HL-60/S4 treated with retinoic acid at 250 ng/mL for 4 days and 3 days (cell line): ENCODE measurements around the gene AIG1.
"Not testable (repeated sequence)": the region's sequence is repeated elsewhere in the genome, so short reads cannot be mapped to it uniquely, and the experiment has no call there.

Experiments
- in situ Hi-C: fragments of 300-500 bp; cut with MboI; formaldehyde crosslinking; loops from 2 replicates; pipeline ENCODE4 v1.7.0; 2022; ENCODE audit warnings: low sequenced_read_pairs

The AIG1 gene

DNA sequence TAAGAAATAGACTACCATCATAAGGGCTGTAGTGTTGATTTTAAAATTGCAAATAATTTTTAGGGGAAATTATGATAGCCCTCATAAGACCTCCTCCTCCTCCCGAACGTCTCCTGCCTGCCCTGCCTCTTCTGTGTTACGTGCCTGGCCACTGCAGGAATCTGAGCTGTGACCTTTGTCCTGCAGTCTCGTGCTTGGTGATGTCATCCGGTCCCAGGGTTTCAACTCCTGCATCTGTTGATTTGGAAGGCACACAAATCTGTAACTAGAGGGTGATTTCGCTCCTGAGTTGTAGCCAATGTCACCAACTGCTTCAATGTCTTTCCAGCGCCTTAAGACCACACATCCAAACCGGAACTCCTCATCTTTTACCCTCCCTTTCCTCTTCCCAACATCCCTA lies 163.2 kb downstream of the AIG1 start:
- in situ Hi-C loops = no loop called here

DNA sequence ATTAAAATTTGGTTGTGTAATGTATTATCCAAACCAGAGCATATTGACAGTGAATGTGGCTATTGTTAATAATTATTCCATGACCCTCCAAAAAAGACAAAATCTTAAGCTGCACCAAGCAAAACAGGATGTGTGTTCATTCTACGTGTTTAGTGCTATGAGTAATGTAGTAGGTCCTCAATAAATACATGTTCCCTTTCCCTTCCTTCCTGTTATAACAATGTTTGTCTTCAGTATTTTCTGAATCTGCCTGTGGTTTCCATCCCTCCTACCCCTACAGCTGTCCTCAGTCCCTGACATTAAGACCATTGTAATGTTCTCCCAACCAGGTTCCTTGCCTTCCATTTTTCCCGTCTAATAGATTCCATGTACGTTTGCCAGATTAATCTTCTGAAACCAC lies 163.8 kb downstream of the AIG1 start:
- in situ Hi-C loops = no loop called here

- in situ Hi-C loops = no loop called here
Observed at GRCh38 chr6:143225929-143226328, 165.2 kb downstream of the AIG1 start.

- in situ Hi-C loops = no loop called here
Observed at GRCh38 chr6:143227675-143228074, 167.0 kb downstream of the AIG1 start.

- in situ Hi-C loops = no loop called here
Observed at GRCh38 chr6:143229400-143229799, 168.7 kb downstream of the AIG1 start.

GRCh38 chr6:143232849-143233248 lies 172.2 kb downstream of the AIG1 start:
- in situ Hi-C loops = no loop called here

GRCh38 chr6:143233554-143234285 lies 173.0 kb downstream of the AIG1 start:
- in situ Hi-C loops = no loop called here

- in situ Hi-C loops = no loop called here
Observed at GRCh38 chr6:143234734-143235133, 174.0 kb downstream of the AIG1 start.

GRCh38 chr6:143236151-143236798 lies 175.6 kb downstream of the AIG1 start:
- in situ Hi-C loops = no loop called here

DNA sequence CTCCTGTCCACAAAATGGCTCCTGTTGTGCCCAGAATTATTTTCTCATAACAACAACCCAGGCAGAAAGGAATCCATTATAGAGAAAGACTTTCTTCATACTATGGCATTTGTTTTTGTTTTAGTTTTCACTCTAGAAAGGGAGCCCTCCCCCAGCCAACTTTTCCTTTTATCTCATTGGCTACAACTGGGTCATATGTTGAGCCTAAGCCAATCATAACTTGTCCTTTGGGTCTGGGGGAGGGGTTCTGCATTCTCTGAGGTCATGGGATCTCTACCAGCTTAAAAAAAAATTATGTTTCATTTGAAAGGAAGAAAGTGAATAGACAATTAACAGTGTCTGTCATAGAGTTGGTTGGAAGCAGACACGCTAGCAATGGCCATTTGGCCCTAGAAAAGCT lies 177.6 kb downstream of the AIG1 start:
- in situ Hi-C loops = no loop called here

- in situ Hi-C loops = no loop called here
Observed at GRCh38 chr6:143241111-143241510, 180.4 kb downstream of the AIG1 start.

DNA sequence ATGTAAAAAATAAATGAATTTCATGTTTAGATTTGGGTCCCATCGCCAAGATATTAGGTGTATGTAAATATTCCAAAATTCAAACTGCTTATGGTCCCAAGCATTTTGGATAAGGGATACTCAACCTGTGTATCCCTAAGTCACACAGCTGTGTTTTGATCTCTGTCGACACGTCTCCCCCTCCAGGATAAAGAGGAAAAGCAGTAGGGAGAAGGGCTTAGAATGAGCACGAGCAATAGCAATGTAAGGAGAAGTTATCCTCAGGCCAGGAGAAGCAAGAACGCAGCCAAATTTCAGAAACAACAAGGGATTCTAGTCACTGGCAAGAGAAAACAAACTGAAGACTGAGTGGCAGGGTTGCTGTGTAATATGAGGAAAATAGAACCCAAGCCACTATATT lies 181.2 kb downstream of the AIG1 start:
- in situ Hi-C loops = no loop called here

DNA sequence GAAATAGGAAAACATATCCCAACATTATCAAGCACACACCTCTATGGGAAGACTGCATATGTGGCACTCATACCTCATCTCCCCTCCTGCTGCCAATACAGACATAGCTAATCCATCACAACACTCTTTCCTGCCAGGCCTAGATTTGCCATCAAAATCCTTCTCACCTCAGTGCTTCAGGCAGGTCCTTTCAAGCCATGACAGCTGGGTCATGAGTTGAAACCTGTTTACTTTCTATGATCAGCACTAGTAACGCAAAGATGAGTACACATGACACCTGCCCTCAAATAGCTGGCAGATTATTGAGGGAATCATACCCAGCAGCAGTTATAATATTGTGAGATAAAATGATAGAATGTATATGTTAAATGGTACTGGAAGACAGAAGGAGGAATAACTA lies 183.1 kb downstream of the AIG1 start:
- in situ Hi-C loops = no loop called here

- in situ Hi-C loops = no loop called here
Observed at GRCh38 chr6:143245656-143246055, 185.0 kb downstream of the AIG1 start.

DNA sequence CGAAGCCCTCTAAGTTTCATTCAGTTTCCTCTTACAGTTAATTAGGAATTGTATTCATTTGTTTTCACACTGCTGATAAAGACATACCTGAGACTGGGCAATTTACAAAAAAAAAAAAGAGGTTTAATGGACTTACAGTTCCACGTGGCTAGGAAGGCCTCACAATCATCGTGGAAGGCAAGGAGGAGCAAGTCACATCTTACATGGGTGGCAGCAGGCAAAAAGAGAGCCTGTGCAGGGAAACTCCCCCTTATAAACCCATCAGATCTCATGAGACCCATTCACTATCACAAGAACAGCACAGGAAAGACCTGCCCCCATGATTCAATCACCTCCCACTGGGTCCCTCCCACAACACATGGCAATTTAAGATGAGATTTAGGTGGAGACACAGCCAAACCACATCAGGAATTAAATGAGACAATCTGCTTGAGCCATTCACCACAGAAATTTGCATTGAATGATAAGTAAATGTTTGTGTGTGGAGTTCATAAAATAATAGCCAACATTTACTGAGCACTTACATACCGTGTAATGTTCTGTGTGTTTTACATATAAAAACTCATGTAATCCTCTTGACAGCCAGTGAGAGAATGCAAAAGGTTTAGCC lies 185.6 kb downstream of the AIG1 start:
- in situ Hi-C loops = not testable (repeated sequence)

DNA sequence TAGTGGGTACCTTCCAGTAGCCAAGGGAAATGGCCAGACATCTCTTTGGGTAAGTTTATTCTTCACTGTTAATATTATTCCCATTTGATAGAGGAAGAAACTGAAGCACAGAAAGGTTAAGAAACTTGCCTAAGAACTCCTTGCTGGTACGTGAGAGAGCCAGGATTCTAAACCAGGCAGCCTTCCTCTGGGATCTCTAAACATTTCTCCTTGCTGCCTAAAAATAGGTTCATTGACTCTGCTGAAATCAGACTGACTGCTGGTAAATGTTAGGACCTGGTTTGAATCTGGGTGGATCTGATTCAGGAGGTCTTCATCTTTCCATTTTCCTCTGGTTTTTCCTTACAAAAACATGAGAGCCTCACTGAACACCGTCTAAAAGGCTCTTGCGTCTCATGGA lies 186.9 kb downstream of the AIG1 start:
- in situ Hi-C loops = no loop called here

DNA sequence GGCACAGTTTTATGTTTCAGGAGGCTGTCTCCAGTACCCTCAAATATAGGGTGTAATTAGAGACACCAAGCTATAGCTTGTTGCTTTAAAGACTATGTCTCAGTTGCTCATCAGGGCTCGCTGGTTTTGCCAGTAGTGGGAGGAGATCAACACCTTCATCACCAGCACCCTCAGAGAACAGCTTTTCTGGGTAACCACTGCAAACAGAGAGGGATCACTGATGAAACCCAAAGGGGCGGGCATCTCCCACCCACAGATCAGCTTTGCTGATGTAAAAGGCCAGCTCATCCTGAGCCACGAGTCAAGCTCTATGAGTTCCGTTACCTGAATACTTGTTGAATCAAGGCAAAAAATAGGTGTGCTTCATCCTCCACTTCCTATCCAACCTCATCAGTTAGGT lies 187.7 kb downstream of the AIG1 start:
- in situ Hi-C loops = no loop called here

GRCh38 chr6:143251288-143251687 lies 190.6 kb downstream of the AIG1 start:
- in situ Hi-C loops = no loop called here

DNA sequence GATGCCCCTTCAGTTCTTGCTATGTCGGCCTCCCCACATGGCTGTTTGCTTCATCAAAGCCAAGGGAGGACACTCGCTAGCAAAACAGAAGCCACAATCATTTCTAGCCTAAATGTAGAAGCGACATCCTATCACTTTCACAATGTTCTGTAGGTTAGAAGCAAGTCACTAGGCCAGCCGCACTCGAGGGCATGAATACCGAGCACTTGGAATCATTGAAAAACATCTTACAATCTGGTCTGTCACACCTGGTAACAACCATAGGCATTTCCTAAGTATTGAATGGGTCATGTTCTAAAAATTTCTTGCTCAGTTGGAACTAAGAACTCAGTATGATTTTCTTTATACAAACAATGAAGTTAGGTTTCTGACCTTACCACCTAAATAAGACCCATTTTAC lies 192.3 kb downstream of the AIG1 start:
- in situ Hi-C loops = no loop called here

DNA sequence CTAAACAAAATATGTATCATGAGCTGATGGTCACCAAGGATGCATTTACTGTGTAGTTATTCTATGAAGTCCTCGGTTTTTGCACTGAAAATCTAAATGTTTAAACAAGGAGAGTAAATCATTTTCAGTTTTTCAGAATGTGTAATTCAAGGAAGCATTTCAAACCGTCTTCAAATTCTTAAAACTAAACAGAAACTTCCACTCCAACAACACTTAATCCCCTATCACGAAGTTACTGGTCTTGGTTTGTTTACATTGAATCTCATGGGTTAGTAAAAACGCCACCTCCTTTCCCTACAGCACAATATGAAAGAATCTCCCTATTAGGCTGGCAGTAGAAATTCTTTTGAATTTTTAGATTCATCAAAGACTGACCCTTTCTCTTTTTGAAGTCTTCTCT lies 192.9 kb downstream of the AIG1 start:
- in situ Hi-C loops = no loop called here

DNA sequence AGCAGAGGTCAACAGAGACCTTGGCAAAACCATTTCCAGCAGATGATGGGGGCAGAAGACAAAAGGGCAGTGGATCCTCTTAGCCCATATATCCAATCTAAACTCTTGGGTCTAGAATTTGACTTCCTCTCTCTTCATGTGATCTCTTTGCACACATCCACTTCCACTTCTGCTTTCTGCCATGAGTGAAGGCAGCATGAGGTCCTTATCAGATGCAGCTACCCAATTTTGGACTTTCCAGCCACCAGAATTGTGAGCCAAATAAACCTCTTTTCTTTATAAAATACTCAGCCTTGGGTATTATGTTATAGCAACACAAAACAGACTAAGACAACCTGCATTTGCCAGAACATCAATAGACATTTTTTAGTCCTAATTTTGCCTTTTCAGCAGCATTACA lies 198.3 kb downstream of the AIG1 start:
- in situ Hi-C loops = no loop called here

- in situ Hi-C loops = no loop called here
Observed at GRCh38 chr6:143260857-143261256, 200.2 kb downstream of the AIG1 start.
